ENCODE data around the gene SLC37A3.

SLC37A3 gene

DNA sequence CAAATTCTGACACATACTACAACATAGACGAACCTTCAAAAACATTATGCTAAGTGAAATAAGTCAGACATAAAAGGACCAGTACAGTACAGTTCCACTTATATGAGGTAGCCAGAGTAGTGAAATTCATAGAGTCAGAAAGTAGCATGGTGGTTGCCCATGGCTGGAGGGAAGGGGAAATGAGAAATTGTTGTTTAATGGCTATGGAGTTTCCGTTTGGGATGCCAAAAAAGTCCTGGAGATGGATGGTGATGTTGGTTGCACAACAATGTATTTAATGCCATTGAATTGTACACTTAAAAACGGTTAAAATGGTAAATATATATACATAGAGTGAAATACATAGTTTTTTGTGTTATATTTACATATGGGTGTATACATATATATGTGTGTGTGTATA is 2.1 kb upstream of the SLC37A3 start:
- no peak for DNase-seq (ENCODE audit: low spot score)
- TF ChIP-seq, protein P1, sequence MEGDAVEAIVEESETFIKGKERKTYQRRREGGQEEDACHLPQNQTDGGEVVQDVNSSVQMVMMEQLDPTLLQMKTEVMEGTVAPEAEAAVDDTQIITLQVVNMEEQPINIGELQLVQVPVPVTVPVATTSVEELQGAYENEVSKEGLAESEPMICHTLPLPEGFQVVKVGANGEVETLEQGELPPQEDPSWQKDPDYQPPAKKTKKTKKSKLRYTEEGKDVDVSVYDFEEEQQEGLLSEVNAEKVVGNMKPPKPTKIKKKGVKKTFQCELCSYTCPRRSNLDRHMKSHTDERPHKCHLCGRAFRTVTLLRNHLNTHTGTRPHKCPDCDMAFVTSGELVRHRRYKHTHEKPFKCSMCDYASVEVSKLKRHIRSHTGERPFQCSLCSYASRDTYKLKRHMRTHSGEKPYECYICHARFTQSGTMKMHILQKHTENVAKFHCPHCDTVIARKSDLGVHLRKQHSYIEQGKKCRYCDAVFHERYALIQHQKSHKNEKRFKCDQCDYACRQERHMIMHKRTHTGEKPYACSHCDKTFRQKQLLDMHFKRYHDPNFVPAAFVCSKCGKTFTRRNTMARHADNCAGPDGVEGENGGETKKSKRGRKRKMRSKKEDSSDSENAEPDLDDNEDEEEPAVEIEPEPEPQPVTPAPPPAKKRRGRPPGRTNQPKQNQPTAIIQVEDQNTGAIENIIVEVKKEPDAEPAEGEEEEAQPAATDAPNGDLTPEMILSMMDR (IDR thresholded peaks at IDR 0.05; ENCODE audit: extremely low read depth, missing control alignments), result no peak

DNA sequence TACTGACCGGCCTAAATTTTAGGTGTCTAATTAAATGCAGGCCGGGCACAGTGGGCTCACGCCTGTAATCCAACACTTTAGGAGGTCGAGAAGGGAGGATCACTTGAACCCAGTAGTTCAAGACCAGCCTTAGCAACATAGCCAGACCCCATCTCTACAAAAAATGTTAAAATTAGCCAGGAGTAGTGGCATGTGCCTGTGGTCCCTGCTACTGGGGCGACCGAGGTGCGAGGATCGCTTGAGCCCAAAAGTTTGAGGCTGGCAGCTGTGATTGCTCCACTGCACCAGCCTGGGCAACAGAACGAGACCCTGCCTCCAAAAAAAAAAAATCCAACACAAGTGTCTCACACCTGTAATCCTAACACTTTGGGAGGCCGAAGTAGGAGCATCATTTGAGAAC is 491 bp upstream of the SLC37A3 start:
- no peak for DNase-seq (ENCODE audit: low spot score)
- TF ChIP-seq, protein P1 (IDR thresholded peaks at IDR 0.05; ENCODE audit: extremely low read depth, missing control alignments), result no peak

DNA sequence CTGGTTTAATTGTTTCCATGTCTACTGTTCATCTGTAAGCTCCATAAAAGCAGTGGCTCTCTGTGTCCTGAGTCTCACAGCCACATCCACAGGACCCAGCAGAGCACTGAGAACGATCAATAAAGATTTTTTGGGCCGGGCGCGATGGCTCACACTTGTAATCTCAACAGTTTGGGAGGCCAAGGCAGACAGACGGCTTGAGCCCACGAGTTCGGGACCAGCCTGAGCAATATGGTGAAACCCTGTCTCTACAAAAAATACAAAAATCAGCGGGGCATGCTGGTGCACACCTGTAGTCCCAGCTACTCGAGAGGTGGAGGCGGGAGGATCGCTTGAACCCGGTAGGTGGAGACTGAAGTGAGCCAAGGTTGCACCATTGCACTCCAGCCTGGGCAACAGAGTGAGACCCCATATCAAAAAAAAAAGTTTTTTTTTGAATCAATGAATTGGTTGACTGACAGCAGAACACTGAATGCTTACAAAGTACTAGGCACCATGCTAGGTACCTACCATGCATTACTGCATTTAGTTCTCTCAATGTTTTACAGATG is 4.5 kb downstream of the SLC37A3 start:
- TF ChIP-seq, protein P1 (IDR thresholded peaks at IDR 0.05; ENCODE audit: extremely low read depth, missing control alignments), result no peak
- no peak for DNase-seq (ENCODE audit: low spot score)

DNA sequence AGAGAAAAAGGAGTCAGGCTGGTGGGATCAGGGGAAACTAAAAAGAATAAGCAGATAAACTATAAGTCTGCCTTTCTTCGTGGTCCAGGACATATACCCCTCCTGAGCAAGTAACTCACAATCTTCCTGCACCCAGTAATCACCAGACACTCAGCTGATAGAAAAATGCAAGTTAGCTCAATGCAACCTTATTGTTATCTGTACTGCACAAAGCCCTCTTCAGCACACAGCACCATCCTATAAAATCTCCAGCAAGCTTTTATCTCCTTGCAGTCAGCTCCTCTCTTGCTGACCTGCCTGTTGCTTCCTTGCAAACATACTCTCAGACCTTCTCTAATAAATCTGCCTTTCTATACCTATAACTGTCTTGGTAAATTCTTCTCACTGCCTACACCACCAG is 6.7 kb downstream of the SLC37A3 start:
- DNase-seq (ENCODE audit: low spot score), result no peak
- TF ChIP-seq, protein P1 (IDR thresholded peaks at IDR 0.05; ENCODE audit: extremely low read depth, missing control alignments), result no peak

DNA sequence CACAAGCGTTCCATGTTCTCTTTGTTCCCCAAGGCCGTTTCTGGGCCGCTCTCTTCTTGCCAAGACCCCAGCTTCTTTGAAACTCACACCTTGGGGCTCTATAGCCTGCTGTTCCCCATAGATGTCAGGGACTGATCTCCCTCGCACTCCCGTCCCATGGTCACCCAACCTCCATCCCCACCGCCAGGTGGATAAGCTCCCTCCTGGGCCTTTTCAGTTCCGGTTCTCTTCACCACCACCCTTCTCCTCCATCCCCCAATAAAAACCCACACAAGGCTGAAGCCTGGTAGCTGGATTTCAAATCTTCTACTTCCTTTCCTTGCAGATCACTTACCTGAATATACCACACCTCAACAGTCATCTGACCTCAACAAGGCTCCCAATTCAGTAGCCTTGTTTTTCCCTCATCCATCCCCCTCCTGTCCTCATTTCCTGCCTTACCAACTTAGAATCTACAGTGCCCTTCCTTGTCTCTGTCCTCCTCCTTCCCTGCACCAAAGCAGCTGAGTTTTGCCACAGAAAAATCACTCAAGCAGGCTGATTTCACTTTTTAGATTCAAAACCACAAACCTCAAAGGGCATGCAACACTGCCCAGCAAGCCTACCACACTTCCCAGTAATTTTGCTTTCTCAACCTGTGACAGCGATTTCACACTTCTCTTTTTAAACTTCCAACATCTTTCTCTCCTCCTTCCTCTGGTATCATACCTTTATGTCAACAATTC is 7.7 kb downstream of the SLC37A3 start:
- TF ChIP-seq, protein P1 (IDR thresholded peaks at IDR 0.05; ENCODE audit: extremely low read depth, missing control alignments), result no peak
- peak; percentile 40 for DNase-seq (ENCODE audit: low spot score)

DNA sequence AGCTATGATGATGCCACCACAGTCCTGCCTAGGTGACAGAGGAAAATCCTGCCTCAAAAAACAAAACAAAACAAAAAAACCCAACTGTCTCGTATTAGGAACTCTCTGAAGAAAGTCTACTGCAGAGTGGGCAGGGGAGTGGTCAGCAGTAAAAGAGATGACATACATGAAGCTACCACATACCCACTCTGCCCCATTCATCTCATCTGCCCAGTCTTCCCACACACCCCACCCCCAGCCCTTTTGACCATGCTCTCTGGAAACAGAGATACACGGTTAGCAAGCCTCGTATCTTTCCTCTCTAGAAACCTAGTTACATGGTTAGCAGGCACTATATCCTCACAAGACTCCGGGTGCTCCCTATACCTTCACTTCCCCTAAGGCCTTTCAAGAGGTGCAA is 8.3 kb downstream of the SLC37A3 start:
- TF ChIP-seq, protein P1 (IDR thresholded peaks at IDR 0.05; ENCODE audit: extremely low read depth, missing control alignments), result no peak
- DNase-seq (ENCODE audit: low spot score), result no peak

DNA sequence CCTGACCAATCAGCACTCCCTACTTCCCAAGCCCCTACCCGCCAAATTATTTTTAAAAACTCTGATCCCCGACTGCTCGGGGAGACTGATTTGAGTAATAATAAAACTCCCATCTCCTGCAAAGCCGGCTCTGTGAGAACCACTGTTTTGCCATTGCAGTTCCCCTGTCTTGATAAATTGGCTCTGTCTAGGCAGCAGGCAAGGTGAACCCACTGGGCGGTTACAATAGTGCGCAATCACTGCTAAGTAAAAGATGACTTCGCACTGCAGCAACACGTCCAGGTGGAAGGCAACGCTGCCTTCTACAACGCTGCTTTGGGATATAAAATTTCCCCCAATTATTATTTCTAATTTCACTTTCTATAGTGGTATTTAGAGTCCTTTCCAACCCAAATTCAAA is 8.9 kb downstream of the SLC37A3 start:
- DNase-seq (ENCODE audit: low spot score), result no peak
- TF ChIP-seq, protein P1 (IDR thresholded peaks at IDR 0.05; ENCODE audit: extremely low read depth, missing control alignments), result no peak

Data from GM20000 (cell line).